DMS 273 (cell line): ENCODE measurements around the gene TLE5.
"Not testable (repeated sequence)": the region's sequence is repeated elsewhere in the genome, so short reads cannot be mapped to it uniquely, and the experiment has no call there.

Experiments used
- DNase-seq: peaks from one replicate; lab custom pipeline; 2025; ENCODE audit not compliant: unreplicated experiment; lab: John Stamatoyannopoulos, UW

TLE5 gene

DNA sequence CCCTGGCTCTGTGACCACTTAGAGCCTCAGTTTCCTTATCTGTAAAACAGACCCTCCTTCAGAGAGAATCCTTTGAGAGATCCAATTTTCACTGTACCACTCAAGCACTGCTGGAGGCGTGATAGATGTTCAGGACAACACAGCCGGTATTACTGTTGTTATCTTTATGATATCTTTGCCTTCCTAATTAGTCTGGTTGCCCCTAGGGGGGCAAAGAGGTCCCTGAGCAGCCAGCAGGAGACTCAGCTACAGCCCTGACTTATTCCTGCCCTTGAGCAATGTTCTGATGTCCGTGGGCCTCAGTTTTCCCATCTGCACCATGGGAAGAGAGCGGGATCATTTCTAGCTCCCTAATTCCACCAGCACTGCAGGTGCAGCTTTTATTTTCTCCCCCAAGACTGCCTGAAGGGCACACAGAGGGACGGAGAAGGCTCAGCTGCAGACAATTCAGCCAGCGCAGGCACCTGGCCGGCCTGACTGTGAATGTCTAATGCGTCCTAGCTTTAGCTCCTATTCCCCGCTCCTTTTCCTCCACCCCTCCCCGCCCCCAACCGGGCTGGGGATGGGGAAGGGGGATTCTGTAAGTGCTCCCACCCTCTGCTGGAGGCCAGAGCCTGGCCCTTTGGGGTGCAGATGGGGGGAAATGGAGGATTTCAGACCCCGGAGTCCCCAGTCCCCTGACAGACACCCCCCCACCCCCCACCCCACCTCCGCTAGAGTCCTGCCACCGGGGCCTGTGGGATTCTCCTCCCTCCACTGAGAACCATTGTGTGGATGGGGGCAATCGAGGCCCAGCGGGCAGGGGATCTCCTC lies 16.2 kb downstream of the TLE5 start:
- no peak for DNase-seq

DNA sequence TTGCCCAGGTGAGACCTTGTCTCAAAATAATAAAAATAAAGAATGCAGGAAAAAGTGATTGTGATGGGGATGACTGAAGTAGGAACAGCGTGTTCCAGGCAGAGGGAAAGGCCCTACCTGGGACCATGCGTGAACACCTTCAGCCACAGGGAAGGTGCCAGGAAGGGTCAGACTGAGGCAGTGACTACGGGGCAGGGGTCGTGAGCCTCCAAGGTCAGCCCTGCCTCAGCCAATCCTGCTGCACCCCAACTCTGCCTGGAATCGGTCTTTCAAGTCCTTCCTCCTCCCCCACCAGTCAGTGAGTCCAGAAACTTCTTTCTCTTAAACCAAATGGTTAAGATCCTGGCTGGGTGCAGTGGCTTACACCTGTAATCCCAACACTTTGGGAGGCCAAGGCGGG lies 17.1 kb downstream of the TLE5 start:
- no peak for DNase-seq

DNA sequence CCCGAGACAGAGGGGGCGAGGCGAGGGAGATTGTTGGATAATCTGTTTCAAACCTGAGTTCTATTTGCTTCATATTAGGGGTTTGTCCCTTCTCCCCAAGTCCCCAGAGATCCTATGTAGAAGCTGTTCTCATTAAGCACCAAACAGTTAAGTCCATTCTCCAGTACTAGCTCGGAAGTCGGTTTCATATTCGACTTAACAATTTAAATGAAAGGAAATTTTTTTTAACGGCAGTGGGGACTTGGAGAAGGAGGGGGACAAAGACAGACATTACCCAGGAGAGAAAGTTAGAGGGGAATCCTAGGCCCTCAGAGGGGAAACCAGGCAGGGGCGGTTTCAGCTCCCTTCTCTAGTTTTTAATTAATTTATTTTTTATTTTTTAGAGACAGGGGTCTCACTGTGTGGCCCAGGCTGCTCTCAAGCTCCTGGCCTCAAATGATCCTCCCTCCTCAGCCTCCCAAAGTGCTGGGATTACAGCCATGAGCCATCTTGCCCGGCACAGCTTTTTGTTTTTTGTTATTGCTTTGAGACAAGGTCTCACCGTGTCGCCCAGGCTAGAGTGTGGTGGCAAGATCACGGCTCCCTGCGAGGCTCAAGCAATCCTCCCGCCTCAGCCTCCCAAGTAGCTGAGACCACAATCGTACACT lies 19.6 kb downstream of the TLE5 start:
- DNase-seq = no peak

GRCh38 chr19:3041761-3042620 lies 20.3 kb downstream of the TLE5 start:
- DNase-seq = no peak

DNA sequence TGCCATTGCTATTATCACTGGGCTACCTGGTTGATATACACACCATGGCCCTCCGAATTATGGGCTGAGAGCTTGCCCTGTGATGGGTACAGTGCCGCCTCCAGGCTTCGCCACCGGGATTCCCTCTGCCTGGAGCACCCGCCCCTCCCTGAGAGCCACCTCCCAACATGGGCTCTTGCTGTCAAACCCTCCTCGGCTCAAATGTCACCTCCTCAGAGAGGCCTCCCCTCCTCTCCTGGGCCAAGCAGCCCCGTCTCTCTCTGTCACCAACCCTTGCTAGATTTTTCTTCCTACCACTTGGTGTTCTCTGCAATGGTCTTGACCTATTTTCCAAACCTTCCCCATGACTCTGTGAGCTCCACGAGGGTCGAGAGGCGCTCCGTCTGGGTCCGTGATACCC lies 21.0 kb downstream of the TLE5 start:
- DNase-seq = no peak

GRCh38 chr19:3039641-3040077 lies 22.6 kb downstream of the TLE5 start:
- DNase-seq = no peak

GRCh38 chr19:3039125-3039524 lies 23.2 kb downstream of the TLE5 start:
- no peak for DNase-seq

DNA sequence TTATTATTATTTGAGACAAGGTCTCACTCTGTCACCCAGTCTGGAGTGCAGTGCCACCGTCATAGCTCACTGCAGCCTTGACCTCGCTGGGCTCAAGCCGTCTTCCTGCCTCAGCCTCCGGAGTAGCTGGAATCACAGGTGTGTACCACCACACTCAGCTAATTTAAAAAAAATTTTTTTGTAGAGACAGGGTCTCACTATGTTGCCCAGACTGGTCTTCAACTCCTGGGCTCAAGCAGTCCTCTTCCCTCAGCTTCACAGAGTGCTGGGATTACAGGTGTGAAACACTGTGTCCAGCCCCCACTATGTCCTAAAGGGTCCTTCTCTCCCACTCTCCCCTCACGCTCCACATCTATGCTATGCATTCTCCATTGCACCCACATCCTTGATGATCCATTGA lies 24.1 kb downstream of the TLE5 start:
- no peak for DNase-seq

- not testable (repeated sequence) for DNase-seq
These were observed 25.2 kb downstream of the TLE5 start for GRCh38 chr19:3036977-3037544.

- DNase-seq = peak; percentile 99
These were observed 25.9 kb downstream of the TLE5 start for GRCh38 chr19:3036119-3036976.

- DNase-seq = peak; percentile 100
These were observed 26.7 kb downstream of the TLE5 start for GRCh38 chr19:3035542-3036118.

- peak; percentile 67 for DNase-seq
These were observed 27.4 kb downstream of the TLE5 start for GRCh38 chr19:3034656-3035541.

DNA sequence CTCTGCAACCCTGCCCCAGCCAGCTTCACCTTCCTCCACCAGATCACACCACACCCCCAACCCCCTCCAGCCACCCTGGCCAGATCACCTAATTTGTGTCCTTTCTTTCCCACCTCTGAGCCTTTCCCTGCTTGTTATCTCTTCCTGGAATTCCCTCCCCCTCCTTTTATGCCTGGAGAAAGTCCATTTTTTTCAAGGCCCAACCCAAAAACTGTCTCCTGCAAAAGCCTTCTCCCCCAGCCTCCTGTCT lies 28.0 kb downstream of the TLE5 start:
- no peak for DNase-seq

DNA sequence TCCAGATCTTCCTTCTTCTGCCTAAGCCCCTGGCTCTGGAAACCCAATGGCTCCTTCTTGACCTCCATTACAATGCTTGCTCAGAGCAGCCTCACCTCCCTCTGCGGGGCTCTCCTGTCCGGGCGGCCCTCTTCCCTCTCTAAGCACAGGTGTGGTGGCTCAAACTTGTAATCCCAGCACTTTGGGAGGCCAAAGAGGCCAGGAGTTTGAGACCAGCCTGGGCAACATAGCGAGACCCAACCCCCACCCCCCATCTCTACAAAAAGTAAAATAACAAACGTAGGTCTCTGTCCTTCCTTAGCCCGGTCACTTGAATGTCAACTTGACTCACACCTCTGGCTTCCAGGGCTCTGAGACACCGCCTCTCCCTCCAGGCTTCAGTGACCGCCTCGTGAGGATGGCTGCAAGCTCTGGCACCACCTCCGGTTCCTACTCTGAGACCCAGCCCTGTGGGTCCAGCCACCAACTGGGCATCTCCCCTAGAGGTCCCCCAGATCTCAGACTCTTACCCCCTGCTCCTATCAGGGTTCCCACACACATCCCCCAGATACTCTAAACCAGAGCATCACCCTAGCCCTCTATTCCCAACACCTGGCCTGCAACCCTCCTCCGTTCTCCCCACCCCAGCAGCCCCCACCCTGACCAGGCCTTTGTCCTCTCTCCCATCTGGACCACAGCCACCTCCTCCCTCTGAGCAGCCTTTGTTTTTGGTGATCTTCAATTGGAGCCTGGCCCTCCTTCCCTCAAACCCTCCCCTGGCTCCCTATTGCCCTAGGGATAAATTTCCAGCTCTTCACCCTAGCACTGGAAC lies 28.5 kb downstream of the TLE5 start:
- DNase-seq = no peak

DNA sequence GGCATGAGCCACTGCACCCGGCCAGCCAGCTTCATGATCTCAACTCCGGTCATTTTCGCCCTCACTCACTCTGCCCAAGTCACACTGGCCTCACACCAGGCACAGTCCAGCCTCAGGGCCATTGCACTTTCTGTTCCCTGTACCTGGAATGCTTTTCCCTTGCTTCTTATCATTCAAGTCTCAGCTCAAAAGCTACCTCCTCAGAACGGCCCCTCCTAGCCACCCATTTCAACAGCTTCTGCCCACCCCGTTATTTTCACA lies 30.8 kb downstream of the TLE5 start:
- DNase-seq = no peak

DNA sequence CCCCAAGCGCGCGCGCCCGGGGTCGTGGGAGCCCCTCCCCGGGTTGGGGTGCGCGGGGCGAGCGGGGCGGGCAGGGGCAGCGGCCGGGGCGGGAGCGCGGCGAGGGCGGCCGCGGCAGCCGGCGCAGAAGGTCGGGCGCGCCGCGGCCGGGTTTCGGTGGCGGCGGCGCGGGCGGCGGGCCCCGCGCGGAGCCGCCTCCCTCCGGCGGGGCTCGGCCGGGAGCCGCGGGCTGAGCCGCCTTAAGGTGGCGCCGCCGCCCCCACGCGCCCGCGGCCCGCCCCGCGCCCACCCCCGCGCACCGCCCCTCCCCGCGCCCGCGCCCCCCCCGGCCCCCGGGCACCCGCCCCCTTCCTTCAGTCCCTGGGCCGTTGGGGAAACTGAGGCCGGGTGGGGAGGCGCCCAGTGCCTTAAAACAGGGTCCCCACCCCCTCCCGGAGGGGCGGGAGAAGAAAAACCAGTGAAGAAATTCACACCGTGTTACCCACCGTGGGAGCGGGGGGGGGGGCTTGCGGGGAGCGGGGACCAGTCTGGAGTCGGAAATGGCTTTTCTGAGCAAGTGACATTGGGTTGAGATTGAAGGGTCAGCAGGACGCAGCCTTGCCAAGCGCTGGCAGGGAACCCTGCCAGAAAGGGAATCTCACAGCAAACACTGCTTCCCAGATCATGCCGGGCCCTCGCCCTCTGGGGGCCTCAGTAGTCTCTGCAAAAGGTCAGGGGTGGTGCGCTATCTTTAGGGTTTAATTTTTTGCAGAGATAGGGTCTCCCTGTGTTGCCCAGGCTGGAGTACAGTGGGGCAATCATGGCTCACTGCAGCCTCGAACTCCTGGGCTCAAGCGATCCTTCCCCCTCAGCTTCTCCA lies 33.0 kb downstream of the TLE5 start, which contains the start of gene TLE2:
Gene TLE2 (minus strand): TSS at position 216 of the 859 bp plus-strand sequence. CDS start 376 bp downstream, outside the sequence.
- DNase-seq = peak; percentile 42

- no peak for DNase-seq
These were observed 33.8 kb downstream of the TLE5 start for GRCh38 chr19:3028305-3029064.
